K562 (cell line): ENCODE results near the gene TCEA3. TPM values are rescaled to one million over a fixed set of nuclear protein-coding genes. Genes with fewer than 3 reads are reported as not detected.
A peak's percentile ranks its signal among the peaks of the same experiment; 100 is the strongest.

Experiments used
- AFF4 ChIP-seq: sonication (generic); formaldehyde crosslinking; IDR thresholded peaks from 2 replicates; pipeline ENCODE4 v1.8.0; 2023; ENCODE audit warnings: mild to moderate bottlenecking, missing genetic modification reagents
- ARID1B ChIP-seq: fragments of 450-650 bp; IDR thresholded peaks from 2 replicates; pipeline ENCODE4 v1.6.1; 2016; ENCODE audit warnings: antibody characterized with exemption, mild to moderate bottlenecking, inconsistent platforms
- BACH1 ChIP-seq: fragments of 200-800 bp; sonication (Bioruptor generic); IDR thresholded peaks from 2 replicates; pipeline ENCODE4 v1.6.1; 2016; ENCODE audit warnings: missing genetic modification characterization, missing compliant biosample characterization
- CHD4 ChIP-seq: fragments of 200-600 bp; sonication (generic); IDR thresholded peaks from 3 replicates; pipeline ENCODE4 v1.6.1; 2012; ENCODE audit warnings: low read depth, mild to moderate bottlenecking, mixed read lengths, low read length, inconsistent platforms; ENCODE audit not compliant: insufficient read depth, insufficient replicate concordance, poor library complexity, severe bottlenecking
- EHMT2 ChIP-seq: fragments of 450-650 bp; IDR thresholded peaks from 2 replicates; pipeline ENCODE4 v1.6.1; 2018; ENCODE audit warnings: antibody characterized with exemption
- ERF ChIP-seq: fragments of 450-650 bp; formaldehyde crosslinking; IDR thresholded peaks from 2 replicates; pipeline ENCODE4 v1.4.0; 2020; ENCODE audit warnings: mild to moderate bottlenecking, mixed read lengths
- HDAC1 ChIP-seq, 2 experiments: fragments of 450-650 bp; IDR thresholded peaks; 2 replicates each; pipeline ENCODE4 v1.6.1; 2016 to 2017; ENCODE audit warnings: inconsistent platforms in 1 of 2, mild to moderate bottlenecking in 1 of 2, moderate library complexity in 1 of 2
- JUNB ChIP-seq: fragments of 450-650 bp; formaldehyde crosslinking; conservative IDR thresholded peaks from 2 replicates; pipeline ENCODE4 v1.4.0; 2020; ENCODE audit warnings: mild to moderate bottlenecking
- MCM3 ChIP-seq: fragments of 450-650 bp; IDR thresholded peaks from 2 replicates; pipeline ENCODE4 v1.6.1; 2016
- MIER1 ChIP-seq: fragments of 450-650 bp; IDR thresholded peaks from 2 replicates; pipeline ENCODE4 v1.6.1; 2016; ENCODE audit warnings: antibody characterized with exemption, mild to moderate bottlenecking, low read depth
- OTX1 ChIP-seq: fragments of 450-650 bp; formaldehyde crosslinking; IDR thresholded peaks from 2 replicates; pipeline ENCODE4 v1.4.0; 2022; ENCODE audit warnings: mild to moderate bottlenecking
- POU5F1 ChIP-seq: fragments of 150-350 bp; IDR thresholded peaks from 2 replicates; pipeline ENCODE4 v1.6.1; 2014; ENCODE audit warnings: borderline replicate concordance, low read length, low read depth, mild to moderate bottlenecking; ENCODE audit not compliant: partially characterized antibody
- RFX7 ChIP-seq: fragments of 250-450 bp; sonication (Bioruptor Pico); IDR thresholded peaks from 2 replicates; pipeline ENCODE4 v1.5.1; 2021; ENCODE audit warnings: mild to moderate bottlenecking
- SMAD2 ChIP-seq: fragments of 150-350 bp; IDR thresholded peaks from 2 replicates; pipeline ENCODE4 v1.6.1; 2014; ENCODE audit warnings: low read depth, mild to moderate bottlenecking, low read length
- SREBF2 ChIP-seq: sonication (generic); formaldehyde crosslinking; IDR thresholded peaks from 2 replicates; pipeline ENCODE4 v1.4.0; 2020; ENCODE audit warnings: mild to moderate bottlenecking, missing genetic modification reagents
- TAL1 ChIP-seq: fragments of 450-650 bp; IDR thresholded peaks from 2 replicates; pipeline ENCODE4 v1.6.1; 2016; ENCODE audit warnings: mild to moderate bottlenecking
- ZNF780A ChIP-seq: fragments of 250-450 bp; sonication (Bioruptor Pico); IDR thresholded peaks from 2 replicates; pipeline ENCODE4 v1.5.0; 2021; ENCODE audit warnings: mild to moderate bottlenecking
- polyA plus RNA-seq, 8 experiments: library from polyadenylated mRNA; depleted of rRNA in 4 of 8; stranded (reverse) in 5 of 8; unstranded in 3 of 8; fragments of >200 nt; fragmentation: Nextera tagmentation in 2 of 8; fragmentation: Illumina TruSeq in 1 of 8; extraction: Ambion mirVana in 2 of 8; extraction: Trizol in 1 of 8; gene quantifications; 2 replicates each; pipeline versions ENCODE4 v1.2.1 to v1.2.3, GENCODE V29; 2011 to 2014; ENCODE audit warnings: inconsistent platforms in 1 of 8, missing spikeins in 1 of 8
- total RNA-seq, 7 experiments: library from RNA; depleted of rRNA in 6 of 7; stranded (reverse); fragments of >200 nt in 6 of 7; fragmentation: Illumina TruSeq in 2 of 7; extraction: Trizol in 2 of 7; gene quantifications; 2 replicates each; pipeline versions ENCODE4 v1.2.1 to v1.2.3, GENCODE V29; 2011 to 2021; ENCODE audit warnings: low replicate concordance in 1 of 7
- TF ChIP-seq, protein P1 (sequence below), 2 experiments: fragments of 450-650 bp in 1 of 2; IDR thresholded peaks; 2 replicates each; pipeline ENCODE4 v1.6.1; 2011 to 2017; ENCODE audit warnings: low read depth in 2 of 2, antibody characterized with exemption in 1 of 2, borderline replicate concordance in 1 of 2, low read length in 1 of 2, mild to moderate bottlenecking in 1 of 2, mixed read lengths in 1 of 2; ENCODE audit not compliant: control insufficient read depth in 1 of 2
- TF ChIP-seq, protein P2 (sequence below), 2 experiments: IDR thresholded peaks; 2 replicates each; pipeline ENCODE4 v1.6.1; 2012; ENCODE audit warnings: improper control_type of control experiment in 2 of 2, low read depth in 2 of 2, low read length in 2 of 2, borderline replicate concordance in 1 of 2

TCEA3 gene
- total and polyA plus RNA-seq, 9 of the 15 experiments (the other 6 are each of a cell fraction or from before 2014, with no cell fraction given), result 0.03 to 0.55 (median 0.36) TPM

- 0 out of 4 replicates have a peak, but pooled peaks of 1 of the 2 experiments have one; percentile 2 for TF ChIP-seq HDAC1 (IDR thresholded peaks at IDR 0.05)
- TF ChIP-seq BACH1 (tag), result no peak
- TF ChIP-seq JUNB (CRISPR knock-in tag), result no peak
- no peak for TF ChIP-seq TAL1
- no peak for TF ChIP-seq RFX7 (CRISPR knock-in tag)
- 0 out of 2 replicates have a peak, but pooled peaks have one; percentile 68 for TF ChIP-seq SREBF2 (CRISPR knock-in tag)
- TF ChIP-seq, protein P1, sequence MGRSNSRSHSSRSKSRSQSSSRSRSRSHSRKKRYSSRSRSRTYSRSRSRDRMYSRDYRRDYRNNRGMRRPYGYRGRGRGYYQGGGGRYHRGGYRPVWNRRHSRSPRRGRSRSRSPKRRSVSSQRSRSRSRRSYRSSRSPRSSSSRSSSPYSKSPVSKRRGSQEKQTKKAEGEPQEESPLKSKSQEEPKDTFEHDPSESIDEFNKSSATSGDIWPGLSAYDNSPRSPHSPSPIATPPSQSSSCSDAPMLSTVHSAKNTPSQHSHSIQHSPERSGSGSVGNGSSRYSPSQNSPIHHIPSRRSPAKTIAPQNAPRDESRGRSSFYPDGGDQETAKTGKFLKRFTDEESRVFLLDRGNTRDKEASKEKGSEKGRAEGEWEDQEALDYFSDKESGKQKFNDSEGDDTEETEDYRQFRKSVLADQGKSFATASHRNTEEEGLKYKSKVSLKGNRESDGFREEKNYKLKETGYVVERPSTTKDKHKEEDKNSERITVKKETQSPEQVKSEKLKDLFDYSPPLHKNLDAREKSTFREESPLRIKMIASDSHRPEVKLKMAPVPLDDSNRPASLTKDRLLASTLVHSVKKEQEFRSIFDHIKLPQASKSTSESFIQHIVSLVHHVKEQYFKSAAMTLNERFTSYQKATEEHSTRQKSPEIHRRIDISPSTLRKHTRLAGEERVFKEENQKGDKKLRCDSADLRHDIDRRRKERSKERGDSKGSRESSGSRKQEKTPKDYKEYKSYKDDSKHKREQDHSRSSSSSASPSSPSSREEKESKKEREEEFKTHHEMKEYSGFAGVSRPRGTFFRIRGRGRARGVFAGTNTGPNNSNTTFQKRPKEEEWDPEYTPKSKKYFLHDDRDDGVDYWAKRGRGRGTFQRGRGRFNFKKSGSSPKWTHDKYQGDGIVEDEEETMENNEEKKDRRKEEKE (IDR thresholded peaks at IDR 0.05; ENCODE audit: borderline replicate concordance in 1 of 2, control insufficient read depth in 1 of 2, low read depth in 2 of 2, low read length in 1 of 2), result no peak
- no peak for TF ChIP-seq EHMT2
- TF ChIP-seq SMAD2, result no peak
- TF ChIP-seq POU5F1, result no peak
- TF ChIP-seq MIER1, result 0 out of 2 replicates have a peak, but pooled peaks have one; percentile 20
- TF ChIP-seq, protein P2, sequence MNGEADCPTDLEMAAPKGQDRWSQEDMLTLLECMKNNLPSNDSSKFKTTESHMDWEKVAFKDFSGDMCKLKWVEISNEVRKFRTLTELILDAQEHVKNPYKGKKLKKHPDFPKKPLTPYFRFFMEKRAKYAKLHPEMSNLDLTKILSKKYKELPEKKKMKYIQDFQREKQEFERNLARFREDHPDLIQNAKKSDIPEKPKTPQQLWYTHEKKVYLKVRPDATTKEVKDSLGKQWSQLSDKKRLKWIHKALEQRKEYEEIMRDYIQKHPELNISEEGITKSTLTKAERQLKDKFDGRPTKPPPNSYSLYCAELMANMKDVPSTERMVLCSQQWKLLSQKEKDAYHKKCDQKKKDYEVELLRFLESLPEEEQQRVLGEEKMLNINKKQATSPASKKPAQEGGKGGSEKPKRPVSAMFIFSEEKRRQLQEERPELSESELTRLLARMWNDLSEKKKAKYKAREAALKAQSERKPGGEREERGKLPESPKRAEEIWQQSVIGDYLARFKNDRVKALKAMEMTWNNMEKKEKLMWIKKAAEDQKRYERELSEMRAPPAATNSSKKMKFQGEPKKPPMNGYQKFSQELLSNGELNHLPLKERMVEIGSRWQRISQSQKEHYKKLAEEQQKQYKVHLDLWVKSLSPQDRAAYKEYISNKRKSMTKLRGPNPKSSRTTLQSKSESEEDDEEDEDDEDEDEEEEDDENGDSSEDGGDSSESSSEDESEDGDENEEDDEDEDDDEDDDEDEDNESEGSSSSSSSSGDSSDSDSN (IDR thresholded peaks at IDR 0.05; ENCODE audit: borderline replicate concordance in 1 of 2, low read depth in 2 of 2, low read length in 2 of 2), result 0 out of 4 replicates have a peak, but pooled peaks have one; percentile 6 to 21
- 0 out of 2 replicates have a peak, but pooled peaks have one; percentile 46 for TF ChIP-seq ZNF780A (CRISPR knock-in tag)
- 0 out of 2 replicates have a peak, but pooled peaks have one; percentile 10 for TF ChIP-seq AFF4 (CRISPR knock-in tag)
- peak; percentile 12 for TF ChIP-seq ARID1B
- TF ChIP-seq CHD4, result no peak
- no peak for TF ChIP-seq MCM3
- 0 out of 2 replicates have a peak, but pooled peaks have one; percentile 29 for TF ChIP-seq ERF (CRISPR knock-in tag)
- TF ChIP-seq OTX1 (CRISPR knock-in tag), result 0 out of 2 replicates have a peak, but pooled peaks have one; percentile 11
Observed at GRCh38 chr1:23369335-23370013, 55.1 kb downstream of the TCEA3 start, which contains the start of gene ZNF436 (continued).
